ENCODE data around the gene USP9X.
"Not testable (repeated sequence)": the region's sequence is repeated elsewhere in the genome, so short reads cannot be mapped to it uniquely, and the experiment has no call there.

Gene USP9X

DNA sequence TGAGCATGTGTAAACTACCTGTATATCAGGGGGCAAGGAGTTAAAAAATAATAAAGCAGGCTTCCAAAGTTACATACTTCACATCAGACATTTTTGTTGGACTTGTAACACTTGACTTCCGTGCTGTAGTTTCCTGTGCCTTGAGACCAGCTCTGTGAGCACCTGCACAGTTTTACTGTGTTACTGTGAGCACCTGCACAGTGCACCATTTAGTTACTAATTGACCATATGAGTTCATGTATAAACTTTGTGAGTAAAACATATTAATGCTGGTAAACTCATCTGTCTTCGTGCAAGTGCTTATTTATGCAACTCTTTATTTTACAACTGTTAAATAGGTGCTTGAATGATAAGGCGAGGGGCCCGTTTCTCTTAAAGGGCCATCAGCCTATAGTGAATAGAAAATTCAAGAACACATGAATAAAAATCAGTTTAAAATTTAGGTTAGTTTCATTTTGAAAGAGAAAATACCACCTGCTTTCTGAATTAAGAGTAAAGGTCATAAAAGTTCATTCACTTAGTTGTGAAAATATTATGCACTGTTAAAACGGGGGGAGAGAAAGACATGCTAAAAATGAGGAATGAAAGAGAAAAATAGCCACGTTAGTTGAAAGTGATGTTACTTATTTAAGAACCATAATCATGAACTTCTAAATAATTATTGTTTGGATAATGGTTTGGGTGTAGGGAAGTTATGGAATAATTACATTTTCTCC, 42.4 kb downstream of the USP9X start:
- DNase-seq = peak in 1 of 3 experiments; percentile 54

DNA sequence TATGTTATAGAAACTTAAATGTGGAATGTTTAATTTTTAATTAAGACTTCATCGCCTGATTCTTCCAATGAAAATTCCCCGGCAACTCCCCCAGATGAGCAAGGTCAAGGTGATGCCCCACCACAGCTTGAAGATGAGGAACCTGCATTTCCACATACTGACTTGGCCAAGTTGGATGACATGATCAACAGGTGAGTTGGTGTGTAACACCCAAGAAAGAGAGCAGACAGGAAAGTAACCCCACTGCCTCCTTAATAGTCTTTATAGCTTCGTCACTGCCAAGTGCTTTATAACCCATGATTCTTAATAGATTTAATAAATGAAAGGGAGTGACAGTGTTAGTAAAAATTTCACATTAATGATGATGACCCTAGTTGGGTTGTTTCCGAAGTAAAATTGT, 43.7 kb downstream of the USP9X start:
- no peak for DNase-seq

DNA sequence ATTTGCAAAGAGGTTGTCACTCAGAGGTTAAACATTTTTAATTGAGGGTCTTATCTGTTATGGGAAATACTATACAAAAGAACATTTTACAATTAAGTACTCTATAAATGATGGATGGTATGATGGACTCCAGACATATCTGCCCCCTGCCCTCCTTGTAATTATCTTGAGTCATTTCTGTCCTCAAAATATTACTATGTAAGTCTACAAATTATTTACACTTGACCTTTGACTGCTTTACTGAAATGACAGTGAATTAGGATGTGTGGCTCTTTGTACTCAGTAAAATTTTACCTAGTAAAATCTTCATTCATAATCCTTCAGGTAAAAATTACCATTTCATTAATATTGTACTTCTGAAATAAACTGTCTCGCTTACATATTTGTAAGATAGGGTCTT, 46.5 kb downstream of the USP9X start:
- DNase-seq = peak in 1 of 3 experiments; percentile 35

DNA sequence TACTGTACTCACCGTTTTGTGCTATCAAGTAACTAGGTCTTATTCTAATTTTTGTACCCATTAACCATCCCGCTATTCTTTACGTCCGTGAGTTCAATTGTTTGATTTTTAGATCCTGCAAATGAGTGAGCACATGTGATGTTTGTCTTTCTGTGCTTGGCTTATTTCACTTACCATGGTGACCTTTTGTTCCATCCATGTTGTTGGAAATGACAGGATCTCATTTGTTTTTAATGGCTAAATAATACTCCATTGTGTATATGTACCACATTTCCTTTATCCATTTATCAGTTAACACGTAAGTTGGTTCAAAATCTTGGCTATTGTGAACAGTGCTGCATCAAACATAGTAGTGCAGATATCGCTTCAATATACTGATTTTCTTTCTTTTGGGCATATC, 48.3 kb downstream of the USP9X start:
- DNase-seq = no peak

DNA sequence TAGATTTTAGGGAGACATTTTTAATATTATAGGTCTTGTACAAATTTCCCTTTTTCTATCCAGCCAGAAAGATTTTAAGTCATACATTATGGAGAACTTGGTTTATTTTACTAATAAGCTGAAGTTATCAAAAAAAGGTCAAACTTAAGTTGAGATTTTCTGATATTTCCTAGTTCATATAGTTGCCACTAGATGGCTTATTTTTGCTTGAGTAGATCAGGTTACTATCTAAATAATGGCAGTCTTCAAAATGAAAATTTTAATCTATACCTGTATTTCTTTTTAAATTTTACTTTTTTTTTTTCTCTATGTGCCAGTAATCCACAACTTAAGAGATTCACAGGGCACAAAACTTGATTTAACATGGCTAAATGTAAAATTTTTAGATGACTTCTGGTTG, 52.3 kb downstream of the USP9X start:
- DNase-seq = peak in 2 of 3 experiments; percentile 1 to 18

DNA sequence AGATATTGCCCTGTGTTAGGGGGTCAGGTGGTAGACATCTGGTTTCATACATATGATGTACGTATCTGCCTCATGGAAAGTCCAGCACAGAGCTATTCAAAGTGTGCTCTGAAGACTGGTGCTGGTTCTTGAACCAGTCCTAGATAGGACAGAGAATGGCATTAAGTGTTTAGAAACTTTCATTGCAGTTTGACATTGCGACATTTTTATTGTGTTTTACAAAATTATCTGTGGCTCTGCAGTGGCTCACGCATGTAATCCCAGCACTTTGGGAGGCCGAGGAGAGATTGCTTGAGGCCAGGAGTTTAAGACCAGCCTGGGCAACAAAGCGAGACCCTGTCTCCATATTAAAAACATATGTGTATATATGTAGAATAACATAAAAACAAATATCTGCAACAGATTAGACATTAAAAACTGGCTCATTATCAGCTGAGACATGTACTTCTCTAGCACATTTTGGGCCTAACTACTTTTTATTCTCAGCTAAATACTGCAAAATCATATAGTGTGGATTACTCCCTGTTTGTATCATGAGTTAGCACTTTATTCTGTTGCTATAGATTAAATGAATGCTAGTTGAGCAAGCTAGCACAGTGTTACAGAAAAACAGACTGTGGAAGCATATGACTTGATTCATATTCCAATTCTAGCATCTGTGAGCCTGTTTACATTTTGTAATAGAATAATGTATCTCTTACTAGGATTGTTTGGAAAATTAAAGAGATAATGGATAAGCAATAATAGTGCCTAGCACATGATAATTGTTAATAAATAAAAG, 57.1 kb downstream of the USP9X start:
- no peak for DNase-seq

DNA sequence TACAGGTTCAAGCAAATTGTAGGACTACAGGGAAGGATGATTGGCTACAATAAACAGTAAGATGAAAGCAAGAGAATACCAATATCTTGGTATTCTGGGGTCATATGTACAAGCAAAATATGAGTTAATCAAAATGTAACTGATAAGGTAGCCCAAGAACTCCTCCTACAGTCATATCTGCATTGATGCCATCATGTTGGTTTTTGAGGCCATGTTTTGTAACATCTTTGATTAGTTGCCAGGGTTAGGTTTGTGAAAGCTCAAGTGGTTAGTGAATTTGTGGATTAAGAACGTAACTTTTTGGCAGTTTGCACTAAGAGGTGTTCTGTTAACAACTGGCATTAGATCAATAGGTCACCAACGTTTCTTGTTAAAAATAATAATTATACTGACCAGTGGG, 59.6 kb downstream of the USP9X start:
- DNase-seq = no peak

DNA sequence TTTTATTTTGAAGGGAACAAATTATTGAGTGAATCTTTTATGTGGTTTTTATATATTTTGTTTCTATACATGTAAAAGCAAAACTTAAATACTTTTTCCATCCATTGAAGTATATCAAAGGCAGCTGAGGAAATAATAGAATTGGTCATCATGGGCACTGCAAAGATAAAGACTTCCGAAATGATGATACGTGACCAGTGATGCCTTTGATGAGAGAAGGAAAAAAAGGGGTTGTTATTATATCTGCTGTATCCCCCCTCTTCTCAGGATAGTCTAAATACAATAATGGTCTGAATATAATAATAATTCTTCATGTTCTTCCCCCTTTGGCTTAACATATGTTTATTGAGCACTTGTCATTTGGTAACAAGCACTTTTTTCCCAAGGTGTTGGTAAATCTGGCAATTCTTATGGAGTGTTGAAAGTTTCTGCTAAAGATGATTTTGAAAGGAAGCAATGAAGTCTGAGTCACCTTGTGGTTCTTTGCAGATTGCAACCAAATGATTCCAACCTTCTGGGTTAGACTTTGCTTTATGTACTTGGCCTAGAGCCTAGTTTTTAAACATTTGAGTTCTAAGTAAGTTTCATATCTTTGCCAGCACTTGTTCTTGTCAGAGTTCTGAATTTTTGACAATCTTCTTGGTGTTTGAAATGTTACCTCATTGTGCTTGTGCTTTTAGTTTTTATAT, 60.8 kb downstream of the USP9X start:
- DNase-seq = no peak

DNA sequence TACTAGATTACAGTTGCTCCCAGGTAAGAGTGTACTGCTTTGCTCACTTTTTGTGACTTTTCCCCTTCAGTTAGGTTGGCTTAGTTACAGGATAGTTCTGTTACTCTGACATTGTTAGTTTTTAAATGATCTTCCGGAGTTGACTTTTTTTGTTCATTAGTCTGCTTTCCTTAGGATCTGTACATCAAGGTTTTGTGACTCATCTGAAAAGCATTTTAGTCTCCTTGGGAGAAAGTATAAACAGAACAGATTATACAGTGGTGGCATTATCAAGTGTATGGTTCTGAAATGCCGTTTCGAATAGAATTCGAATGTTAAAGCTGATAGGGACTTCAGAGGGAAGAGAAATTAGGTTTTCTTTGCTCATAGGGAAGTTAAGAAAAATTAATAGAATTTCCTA, 63.3 kb downstream of the USP9X start:
- no peak for DNase-seq

DNA sequence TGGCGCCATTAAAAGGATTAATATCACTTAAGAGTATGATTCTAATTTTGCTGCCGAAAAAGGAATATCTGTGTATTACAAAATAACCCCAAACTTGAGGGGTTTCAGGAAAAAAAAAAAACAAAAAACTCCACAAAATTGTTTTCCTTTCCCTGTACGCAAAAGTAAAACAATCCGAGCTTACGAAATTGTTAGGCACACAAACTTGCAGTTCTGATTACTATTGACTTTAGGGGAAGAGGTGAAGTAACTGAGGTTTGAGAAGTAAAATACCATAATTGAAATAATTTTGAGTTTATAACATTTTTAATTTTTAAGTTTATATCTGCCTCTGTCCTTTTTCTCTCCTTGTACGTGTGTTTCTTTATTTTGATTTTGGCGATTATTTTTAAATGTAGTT, 64.8 kb downstream of the USP9X start:
- no peak for DNase-seq

DNA sequence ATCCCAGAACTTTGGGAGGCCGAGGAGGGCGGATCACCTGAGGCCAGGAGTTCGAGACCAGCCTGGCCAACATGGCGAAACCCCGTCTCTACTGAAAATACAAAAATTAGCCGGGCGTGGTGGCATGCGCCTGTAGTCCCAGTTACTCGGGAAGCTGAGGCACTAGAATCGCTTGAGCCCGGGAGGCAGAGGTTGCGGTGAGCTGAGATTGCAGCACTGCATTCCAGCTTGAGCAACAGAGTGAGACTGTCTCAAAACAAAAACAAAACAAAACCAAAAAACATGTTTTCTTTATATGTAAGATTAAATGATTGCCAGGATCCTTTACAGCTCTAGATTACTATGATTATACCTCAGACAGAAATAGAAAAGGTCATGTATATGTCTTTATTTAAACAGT, 66.5 kb downstream of the USP9X start:
- DNase-seq = not testable (repeated sequence)

DNA sequence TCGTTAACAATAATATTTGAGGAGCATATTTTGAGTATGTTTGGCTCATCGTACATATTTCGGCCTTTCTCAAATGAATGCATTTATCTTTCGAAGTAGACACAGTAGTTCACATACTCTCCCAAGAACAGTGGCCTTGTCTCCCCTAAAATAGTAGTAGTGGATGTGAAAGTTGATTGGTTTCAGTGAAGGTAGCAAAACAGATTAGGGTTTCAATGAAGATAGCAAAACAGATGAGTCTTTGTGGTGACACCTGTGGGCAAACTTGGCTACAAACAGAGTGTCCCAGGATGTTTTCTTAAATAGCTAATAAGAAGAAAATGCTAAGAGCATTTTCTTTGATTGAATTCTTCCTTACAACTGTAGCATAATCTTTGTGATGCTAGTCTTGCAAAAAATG, 67.0 kb downstream of the USP9X start:
- no peak for DNase-seq

DNA sequence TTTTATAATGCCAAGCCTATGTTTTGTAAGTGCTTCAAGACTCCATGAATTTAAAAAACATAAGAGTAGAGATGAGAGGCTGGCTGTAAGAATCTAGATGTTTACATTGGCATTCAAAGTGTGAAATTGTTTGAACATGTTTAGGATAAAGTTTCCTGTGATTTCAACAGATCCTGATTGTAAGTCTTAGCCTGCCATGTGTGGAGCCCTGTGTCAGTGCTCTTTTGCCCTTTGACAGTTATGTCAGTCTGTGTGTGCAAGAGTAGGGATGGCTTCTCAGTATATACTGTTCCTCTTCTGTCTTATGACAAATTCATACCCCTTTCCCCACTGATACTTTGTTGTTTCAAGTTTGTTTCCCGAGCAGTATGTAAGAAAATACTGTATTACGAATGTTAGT, 68.2 kb downstream of the USP9X start:
- DNase-seq = no peak

DNA sequence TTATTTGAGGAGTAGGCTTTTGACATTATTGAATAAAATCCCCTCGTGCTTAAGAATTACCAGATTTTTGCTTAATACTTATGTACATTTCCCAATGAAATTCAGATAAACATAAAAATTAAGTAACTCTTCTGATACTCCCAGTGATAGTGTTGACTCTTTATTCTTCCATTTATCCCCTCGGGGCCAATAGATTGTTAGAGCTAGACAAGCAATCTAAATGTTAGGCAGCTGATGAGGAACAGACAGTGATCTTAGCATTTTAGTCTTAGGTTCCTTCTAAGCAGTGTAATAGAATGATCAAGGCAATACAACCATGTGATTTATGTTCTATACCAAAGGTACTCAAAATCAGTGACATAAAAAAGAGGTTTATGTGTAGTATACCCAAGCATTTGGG, 68.7 kb downstream of the USP9X start:
- DNase-seq = peak in 1 of 3 experiments; percentile 8

DNA sequence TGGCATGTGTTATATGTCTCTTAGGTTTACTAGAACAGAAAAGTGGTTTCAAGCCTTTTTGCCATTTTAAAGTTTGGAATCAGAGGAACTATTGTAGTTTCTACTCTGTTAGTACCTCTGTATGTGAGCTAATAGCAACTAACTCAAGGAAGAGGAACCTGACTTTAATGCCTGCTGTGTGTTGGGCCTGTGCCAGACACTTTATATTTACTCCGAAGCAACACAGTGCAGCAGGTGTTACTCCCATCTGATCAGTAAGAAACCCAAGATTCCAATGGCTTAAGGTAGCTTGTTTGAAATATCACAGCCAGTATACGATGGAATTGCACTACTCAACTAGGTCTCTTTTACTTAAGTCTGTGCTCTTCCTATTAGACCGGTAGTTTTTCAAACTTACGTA, 79.2 kb downstream of the USP9X start:
- peak in 2 of 3 experiments; percentile 26 to 66 for DNase-seq

DNA sequence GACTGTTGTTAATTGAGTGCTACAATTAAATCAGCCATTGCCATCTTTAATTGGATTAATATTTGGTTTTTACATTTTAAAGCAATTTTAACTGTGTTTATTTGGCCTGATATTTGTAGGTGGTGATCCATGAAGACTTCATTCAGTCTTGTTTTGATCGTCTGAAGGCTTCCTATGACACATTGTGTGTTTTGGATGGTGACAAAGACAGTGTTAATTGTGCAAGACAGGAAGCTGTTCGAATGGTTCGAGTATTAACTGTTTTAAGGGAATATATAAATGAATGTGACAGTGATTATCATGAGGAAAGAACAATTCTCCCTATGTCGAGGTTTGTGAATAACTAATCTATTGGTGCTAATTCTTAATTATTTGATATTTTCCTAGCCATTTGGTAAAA, 82.6 kb downstream of the USP9X start:
- DNase-seq = no peak

DNA sequence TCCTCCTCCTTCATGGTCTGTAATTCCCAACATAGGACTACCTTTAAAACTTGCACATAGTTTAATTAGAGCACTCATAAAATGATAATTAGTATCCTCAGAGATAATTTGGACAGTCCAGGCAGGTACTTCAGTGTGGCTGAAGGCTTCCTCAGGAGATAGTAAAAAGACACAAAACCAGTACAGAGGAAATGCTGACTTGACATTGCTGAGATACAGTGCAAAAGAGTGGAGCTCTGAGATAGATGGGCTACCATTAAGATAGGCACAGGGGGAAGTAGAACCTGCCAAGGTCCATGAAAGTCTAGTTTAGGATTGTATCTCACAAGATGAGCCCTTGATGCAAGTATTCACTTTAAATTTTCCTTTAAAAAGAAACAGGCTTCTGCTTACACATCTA, 91.0 kb downstream of the USP9X start:
- peak in 1 of 3 experiments; percentile 56 for DNase-seq

DNA sequence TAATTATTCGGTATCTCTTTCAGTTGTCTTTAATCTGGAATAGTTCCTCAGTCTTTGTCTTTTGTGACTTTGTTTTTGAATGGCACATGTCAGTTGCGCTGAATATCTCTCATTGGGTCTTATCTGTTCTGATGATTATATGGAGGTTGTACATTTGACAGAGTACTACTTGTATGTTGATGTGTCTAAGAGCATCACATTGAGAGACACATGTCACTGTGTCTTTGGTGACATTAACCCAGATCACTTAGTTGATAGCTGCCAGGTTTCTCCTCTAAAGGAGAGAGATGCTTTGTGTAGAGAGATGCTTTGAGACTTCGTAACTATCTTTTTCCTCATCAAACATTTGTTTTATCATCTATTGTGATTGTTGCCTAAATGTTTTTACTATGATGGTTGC, 92.1 kb downstream of the USP9X start:
- DNase-seq = no peak

DNA sequence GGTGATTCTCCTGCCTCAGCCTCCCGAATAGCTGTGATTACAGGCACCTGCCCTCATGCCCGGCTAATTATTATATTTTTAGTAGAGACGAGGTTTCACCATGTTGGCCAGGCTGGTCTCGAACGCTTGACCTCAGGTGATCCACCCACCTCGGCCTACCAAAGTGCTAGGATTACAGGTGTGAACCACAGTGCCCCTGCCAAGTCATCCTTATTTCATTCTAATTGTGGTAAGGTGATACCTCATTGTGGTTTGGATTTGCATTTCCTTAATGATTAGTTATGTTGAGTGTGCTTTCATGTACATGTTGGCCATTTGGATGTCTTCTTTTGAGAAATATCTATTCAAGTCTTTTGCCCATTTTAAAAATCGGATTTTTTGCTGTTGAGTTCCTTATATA, 93.0 kb downstream of the USP9X start:
- DNase-seq = no peak

DNA sequence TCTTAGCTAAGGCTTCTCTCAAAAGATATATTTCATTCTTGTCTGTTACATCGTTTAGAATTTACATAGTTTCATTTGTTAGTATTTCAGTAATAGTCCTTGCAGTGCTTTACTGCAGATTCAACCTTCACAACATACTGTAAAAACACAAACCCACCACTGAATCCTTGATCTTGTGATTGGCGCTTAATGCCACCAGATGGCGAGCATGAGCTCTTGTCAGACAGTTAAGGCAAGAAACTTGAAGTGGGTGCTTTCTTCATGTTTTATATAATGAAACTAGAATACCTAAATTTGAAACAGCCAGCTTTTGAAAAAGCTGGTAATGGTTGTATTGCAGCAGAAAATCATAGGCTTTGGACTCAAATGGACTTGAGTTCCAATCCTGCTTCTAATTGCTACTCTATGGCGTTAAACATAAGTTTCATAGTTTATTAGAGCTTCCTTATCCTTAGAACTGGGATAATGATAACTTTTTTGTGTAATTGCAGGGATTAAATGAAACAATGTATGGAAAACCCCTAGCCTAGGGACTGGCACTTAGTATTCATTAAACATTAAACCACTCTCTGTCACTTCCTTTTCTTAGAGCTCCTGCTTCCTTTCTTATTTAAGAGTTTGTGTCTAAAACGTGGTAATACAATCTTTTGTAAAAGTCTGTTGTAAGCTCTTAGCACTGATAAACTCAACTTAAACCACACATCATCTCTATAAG, 95.1 kb downstream of the USP9X start:
- DNase-seq = peak; percentile 17 to 83 (median 39)

DNA sequence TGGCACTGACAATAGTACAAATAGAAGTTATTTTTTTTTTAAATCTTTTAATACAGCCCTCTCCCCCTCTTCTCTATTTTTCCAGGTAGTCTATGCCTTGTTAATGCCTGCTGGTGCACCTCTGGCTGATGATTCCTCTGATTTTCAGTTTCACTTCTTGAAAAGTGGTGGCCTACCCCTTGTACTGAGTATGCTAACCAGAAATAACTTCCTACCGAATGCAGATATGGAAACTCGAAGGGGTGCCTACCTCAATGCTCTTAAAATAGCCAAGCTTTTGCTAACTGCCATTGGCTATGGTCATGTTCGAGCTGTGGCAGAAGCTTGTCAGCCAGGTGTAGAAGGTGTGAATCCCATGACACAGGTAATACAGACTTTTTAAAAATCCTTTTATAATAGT, 99.1 kb downstream of the USP9X start:
- DNase-seq = no peak

DNA sequence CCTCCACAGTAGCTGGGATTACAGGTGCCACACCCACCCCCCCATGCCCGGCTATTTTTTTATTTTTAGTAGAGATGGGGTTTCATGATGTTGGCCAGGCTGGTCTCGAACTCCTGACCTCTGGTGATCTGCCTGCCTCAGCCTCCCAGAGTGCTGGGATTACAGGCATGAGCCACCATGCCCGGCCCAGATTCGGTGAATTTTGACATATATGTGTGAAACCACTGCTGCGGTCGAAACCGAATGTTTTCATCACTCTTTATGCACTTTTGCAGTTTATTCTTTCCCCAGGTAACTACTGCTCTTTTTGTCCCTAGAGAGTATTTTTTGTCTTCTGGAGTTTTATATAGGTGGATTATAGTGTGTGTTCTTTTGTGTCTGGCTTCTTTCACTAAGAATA, 101.7 kb downstream of the USP9X start:
- DNase-seq = not testable (repeated sequence)

DNA sequence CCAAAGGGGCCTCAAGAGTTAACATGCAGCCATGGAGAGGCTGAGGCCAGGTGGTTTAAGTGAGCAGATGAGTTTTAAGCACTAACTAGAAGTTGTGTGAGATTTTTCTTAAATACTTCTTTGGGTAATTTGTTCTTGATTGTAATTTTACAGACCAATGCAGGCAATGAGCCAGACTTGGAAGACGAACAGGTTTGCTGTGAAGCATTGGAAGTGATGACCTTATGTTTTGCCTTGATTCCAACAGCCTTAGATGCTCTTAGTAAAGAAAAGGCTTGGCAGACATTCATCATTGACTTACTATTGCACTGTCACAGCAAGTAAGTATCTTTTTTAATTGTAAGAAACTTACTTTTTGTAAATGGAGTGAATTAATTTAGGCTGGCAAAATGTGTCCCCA, 103.9 kb downstream of the USP9X start:
- DNase-seq = no peak
